ENCODE results near the gene SLC22A15.

The SLC22A15 gene

DNA sequence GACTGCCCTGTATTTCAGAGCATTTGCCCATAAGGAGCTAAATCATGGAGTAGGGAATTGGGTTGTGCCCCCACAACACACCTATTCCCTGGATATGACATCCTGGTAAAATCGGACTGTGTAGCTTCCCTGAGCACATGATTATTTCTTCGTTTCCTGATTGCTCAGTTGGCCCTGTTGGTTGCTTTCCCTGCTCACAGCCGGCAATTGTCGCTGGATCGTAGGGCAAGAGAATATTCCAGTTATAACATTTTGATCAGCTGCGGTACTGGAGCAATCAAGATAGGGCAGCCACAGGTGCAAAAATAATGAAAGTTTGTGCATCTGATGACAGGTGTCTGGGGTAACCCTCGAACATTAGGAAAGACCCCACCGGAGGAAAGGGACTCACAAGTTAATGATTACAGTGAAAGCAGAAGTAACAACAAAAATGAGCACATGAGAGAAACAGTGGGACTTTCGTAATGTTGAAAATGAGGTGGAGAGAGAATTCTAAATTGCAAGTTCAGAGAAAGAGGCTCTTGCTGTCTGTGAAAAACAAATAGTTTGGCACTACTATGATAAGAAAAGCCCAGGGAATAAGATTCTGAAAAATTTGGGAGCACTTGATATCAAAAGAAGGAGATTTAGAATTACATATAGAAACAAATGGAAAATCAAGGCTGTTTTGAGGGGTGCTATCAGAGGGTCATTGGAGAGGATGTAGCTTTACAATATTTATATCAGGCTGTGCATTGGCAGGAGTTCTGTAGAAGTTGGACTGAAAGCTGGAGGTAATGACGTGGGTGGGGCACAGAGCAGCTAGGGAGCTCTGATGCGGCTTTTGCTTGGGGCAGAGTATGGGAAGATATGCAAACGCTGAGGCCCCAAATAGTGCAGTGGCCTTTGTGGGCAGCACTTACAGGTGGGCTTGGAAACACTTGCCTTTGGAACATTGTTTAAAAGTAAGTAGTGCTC, 134.5 kb downstream of the SLC22A15 start, which contains the start of gene MAB21L3:
Gene MAB21L3, plus strand, starts transcription at position 833 of the 957 bp plus-strand sequence. CDS start 1,217 bp downstream, outside the sequence.
- no peak for DNase-seq

DNA sequence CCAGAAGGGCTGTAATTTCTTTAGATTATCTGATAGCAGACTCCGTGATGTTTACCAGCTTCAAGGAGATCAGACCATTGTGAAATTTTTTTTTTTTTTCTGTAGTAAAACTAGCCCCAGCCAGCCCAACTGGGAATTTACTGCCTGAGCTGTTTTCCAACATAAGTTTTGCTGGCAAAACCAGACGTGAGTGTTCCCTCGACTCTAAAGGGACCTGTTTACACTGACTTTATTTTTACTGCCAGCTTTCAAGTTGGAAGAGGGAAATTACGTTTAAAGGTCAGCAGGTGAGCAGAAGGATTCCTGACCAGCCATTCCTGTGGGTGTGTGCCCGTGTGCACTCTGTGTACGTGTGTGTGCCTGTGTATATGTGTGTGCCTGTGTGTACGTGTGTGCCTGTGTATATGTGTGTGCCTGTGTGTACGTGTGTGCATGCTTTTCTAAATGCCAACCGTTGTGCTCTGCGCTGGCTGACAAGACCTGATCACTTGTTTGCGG, 135.3 kb downstream of the SLC22A15 start:
- no peak for DNase-seq

DNA sequence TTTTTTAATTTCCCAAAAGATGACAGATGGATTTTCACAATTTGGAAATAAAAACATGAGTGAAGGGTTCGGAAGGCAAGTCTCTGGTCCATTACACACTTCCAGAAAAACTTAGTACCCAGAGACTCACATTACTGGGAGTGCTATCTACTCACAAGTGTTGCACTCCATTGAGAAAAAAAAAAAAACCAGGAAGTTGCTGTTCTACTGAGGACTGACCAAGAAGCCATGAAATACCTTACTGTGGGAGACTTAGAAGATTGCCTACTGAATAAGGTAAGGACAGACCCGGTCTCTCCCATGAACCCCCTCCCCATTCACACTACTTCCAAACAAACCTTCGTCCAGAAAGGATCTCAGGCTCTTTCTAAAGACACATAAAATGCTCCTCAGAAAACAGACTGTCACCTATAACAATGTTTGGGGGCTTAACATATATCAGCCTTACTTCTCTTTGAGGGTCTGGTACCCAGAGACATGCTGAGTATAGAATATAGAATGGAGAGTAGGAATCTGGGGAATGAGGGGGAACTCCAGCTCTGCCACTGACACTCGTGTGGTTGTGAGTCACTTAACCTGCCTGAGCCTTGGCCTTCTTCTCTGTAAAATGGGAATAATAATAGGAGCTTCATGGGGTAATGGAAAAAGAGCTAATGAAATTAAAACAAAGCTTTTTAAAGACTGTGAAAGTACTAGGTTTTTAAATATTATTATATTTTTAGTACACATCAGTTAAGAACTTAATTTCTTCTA, 136.3 kb downstream of the SLC22A15 start:
- DNase-seq = no peak

DNA sequence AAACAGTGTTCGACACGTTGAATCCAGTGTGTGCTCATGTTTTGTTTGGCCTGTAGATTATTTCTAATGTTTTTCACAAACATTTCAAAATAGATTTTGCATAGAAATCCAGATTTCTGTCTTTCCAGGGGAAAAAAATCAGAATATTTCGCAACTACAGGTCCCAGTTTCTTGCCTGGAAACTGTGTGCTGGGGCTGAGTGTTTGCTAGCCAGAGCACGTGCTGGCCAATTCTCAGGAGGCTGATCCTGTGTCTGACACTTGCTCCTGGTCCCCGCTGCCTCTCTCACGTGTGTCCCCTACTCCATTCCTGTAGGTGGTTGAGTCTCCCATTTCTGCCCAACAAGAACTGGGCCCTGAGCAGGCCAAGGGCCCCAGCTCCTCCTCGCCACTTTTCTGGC, 137.3 kb downstream of the SLC22A15 start:
- DNase-seq = no peak

DNA sequence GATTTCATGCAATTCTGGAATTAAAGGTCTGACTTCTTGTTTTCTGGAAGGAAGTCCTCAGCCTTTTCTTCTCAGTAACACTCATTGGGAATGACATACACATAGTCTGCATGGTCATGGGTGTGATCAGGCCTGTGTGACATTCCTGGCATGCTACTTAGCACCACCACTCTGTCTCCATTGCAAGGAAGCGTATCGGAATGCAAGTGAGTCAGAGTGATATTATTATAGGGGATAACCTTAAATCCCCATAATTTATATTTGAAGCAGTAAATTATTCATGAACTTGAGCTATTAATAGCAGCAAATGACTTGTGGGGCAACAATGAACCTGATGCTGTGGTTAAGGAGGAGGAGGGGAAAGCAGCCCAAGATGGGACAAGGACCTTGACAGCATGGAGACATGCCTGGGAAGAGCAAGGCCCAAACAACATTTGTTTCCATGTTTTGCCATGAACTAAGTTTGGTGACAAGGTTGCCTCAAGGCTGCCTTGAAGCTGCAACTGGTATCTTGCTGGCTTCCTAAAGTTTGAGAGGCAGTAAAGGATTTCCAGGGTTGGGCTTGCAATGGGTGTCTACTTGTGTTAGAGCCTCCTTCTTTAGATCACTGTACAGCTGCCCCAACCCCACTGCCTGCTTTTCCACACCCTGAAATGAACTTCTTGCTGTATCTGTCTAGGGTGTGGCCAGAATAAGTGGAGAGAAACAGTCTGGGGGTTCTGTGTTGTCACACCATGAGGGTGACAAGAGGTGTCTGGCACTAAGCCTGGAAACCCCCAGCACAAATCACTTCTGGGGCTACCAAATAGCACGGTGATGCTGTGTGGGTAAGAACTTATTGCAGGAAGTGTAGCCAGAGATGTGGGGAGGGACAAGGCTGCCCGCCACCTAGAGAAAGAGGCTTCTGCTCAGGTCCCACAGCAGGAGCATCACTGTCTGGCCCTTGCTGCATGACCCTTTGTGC, 139.4 kb downstream of the SLC22A15 start:
- no peak for DNase-seq

DNA sequence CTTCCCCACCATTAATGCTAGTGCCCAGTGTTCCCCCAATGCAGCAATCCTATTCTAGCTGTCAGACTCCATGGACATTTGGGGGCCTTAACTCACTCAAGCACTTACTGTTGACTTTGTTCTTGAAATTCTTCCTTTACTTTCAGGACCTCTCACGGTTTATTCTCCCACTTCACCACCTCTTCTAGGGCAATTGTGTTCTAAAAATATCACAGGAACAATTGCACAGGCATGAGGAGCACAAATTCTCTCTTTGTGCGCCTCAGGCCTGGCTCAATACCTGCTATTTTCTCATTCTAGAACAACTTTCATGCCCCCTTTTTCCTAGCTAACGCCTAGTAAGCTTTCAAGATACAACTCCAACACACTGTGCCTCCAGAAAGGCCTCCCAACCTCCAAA, 142.2 kb downstream of the SLC22A15 start:
- DNase-seq = no peak

Data from activated gamma-delta T cell treated with Interleukin-2 at 50 U/mL for 16 hours (primary cell).